GM12872 (cell line): Measurements from ENCODE around the gene NKAIN2.

Source experiments
- CTCF ChIP-seq: IDR thresholded peaks from 3 replicates; pipeline ENCODE4 v1.5.1; 2011; ENCODE audit warnings: low read depth, mild to moderate bottlenecking, low read length, moderate library complexity; ENCODE audit not compliant: insufficient read depth

NKAIN2 gene

GRCh38 chr6:124203101-124203811, 399.6 kb downstream of the NKAIN2 start:
- TF ChIP-seq CTCF: no peak

GRCh38 chr6:124203812-124204167, 400.1 kb downstream of the NKAIN2 start:
- TF ChIP-seq CTCF: no peak

- TF ChIP-seq CTCF: no peak
Observed at GRCh38 chr6:124205921-124206320, 402.3 kb downstream of the NKAIN2 start.

- TF ChIP-seq CTCF: no peak
Observed at GRCh38 chr6:124223611-124224345, 420.1 kb downstream of the NKAIN2 start.

- TF ChIP-seq CTCF: no peak
Observed at GRCh38 chr6:124226396-124226795, 422.7 kb downstream of the NKAIN2 start.

- TF ChIP-seq CTCF: no peak
Observed at GRCh38 chr6:124233221-124233620, 429.6 kb downstream of the NKAIN2 start.

- no peak for TF ChIP-seq CTCF
Observed at GRCh38 chr6:124234801-124235200, 431.1 kb downstream of the NKAIN2 start.
